Motor neuron (in vitro differentiated cells): ENCODE results near the gene SUPT6H. TPM values are rescaled to one million over a fixed set of nuclear protein-coding genes. Genes with fewer than 3 reads are reported as not detected.
A peak's percentile ranks its signal among the peaks of the same experiment; 100 is the strongest.
"Not testable (repeated sequence)": the region's sequence is repeated elsewhere in the genome, so short reads cannot be mapped to it uniquely, and the experiment has no call there.

Experiments
- ATAC-seq, 8 experiments: fragments of 200-7000 bp; cut with Tn5 transposase; replicated peaks in 6 of 8; 2 replicates each; pipeline ENCODE4 v1.8.0; 2021; ENCODE audit warnings: mild to moderate bottlenecking in 8 of 8, moderate library complexity in 8 of 8
- H3K27ac ChIP-seq, 2 donors: fragments of 250-450 bp; sonication (Bioruptor Pico); 2 replicates each; pipeline ENCODE4 v1.9.0; 2021; ENCODE audit warnings: antibody characterized with exemption in 2 of 2, mild to moderate bottlenecking in 2 of 2, moderate library complexity in 1 of 2
- H3K4me1 ChIP-seq, 2 donors: fragments of 250-450 bp; sonication (Bioruptor Pico); replicated peaks in 1 of 2; 2 replicates each; pipeline ENCODE4 v1.6.1; 2021; ENCODE audit warnings: antibody characterized with exemption in 2 of 2, mild to moderate bottlenecking in 2 of 2, moderate library complexity in 1 of 2
- H3K4me3 ChIP-seq, 5 donors: fragments of 250-450 bp; sonication (Bioruptor Pico); 2 replicates each; pipeline ENCODE4 v1.9.0; 2021; ENCODE audit warnings: antibody characterized with exemption in 5 of 5, mild to moderate bottlenecking in 5 of 5, moderate library complexity in 4 of 5
- WGBS, 10 experiments: fragments of 450-650 bp; shearing (Covaris generic); methylation state at CpG; one replicate each; pipeline ENCODE4 v1.0.0; 2022; 5-methylcytosine and 5-hydroxymethylcytosine counted together
- in situ Hi-C, 9 experiments: fragments of 400-800 bp; cut with MboI; loops; one replicate each; pipeline ENCODE4 v1.15.0; 2021; ENCODE audit warnings: low sequenced_read_pairs in 9 of 9, low pct_unique_long_range_greater_than_20kb in 2 of 9; ENCODE audit not compliant: unreplicated experiment in 9 of 9
- total RNA-seq, 8 experiments: library from RNA; unstranded; fragments of 300-600 nt; gene quantifications; 2 replicates each; pipeline versions ENCODE4 v1.2.3 to v1.2.4, GENCODE V29; 2022

Gene SUPT6H
- total RNA-seq, 8 experiments from 2014 or later = 23.1 to 109 (median 45.0) TPM

DNA sequence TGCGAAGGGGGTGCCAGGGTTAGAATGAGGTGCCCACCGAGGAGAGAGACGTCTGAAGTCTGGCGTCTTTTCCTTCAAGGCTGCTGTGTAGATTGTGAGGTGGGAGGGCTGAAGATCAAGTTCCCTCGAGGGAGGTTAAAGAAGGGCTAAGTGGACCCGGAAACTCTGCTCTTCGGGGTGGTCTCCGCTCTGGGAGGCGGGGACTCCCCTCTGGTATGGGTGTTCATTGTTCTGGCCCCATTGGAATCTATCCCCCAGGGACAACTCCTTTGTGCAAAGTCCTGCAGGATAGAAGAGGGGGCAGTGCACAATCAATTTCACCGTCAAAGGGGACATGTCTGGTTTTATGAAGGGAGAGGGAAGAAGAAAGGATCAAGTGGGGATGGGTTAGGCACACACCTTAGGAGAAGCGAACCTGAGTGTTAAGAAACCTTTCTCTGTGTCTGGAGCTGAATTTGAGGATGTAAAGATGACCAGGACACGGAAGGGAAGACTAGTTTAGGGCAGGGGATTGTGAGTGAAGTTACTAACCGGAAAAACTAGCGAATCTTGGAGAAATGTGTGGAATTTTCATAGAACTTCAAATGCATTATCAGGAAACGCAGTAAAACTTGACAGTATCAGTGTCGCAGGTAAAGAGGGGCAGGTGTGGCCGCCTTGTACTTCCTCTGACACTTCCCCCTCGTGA lies 56.5 kb downstream of the SUPT6H start:
- Histone ChIP-seq H3K4me1 (peaks cover 18 to 26% of the 10 kb centered on the region in 2 donors), H3K27ac (peak overlapping the region; percentile 72 to 90), H3K4me3 (peak overlapping the region; percentile 26 to 93 (median 36))
- no peak for ATAC-seq
- in situ Hi-C loops = loop anchor here in 1 of 9 experiments (25.0 kb wide), 1 partner anchor 106 kb away; the partner anchor contains the start of gene RSKR
- 11 to 69% (median 41%) methylated on average over 3 to 13 of the region's 18 CpGs; no CpG with 5 or more reads in 2 of the 10 experiments for WGBS, 10 experiments

GRCh38 chr17:28719021-28719433 lies 57.0 kb downstream of the SUPT6H start:
- Histone ChIP-seq H3K4me3 (peak overlapping the region; percentile 87 to 94 (median 93)), H3K27ac (peak overlapping the region; percentile 90 to 94), H3K4me1 (peaks cover 18 to 26% of the 10 kb centered on the region in 2 donors)
- in situ Hi-C loops = loop anchor here in 1 of 9 experiments (25.0 kb wide), 1 partner anchor 107 kb away; the partner anchor contains the start of gene RSKR
- 11 to 73% (median 33%) methylated on average over 1 to 18 of the region's 18 CpGs; no CpG with 5 or more reads in 1 of the 10 experiments for whole genome bisulfite sequencing, 10 experiments
- peak in 2 of 8 experiments; percentile 3 to 11 for ATAC-seq

DNA sequence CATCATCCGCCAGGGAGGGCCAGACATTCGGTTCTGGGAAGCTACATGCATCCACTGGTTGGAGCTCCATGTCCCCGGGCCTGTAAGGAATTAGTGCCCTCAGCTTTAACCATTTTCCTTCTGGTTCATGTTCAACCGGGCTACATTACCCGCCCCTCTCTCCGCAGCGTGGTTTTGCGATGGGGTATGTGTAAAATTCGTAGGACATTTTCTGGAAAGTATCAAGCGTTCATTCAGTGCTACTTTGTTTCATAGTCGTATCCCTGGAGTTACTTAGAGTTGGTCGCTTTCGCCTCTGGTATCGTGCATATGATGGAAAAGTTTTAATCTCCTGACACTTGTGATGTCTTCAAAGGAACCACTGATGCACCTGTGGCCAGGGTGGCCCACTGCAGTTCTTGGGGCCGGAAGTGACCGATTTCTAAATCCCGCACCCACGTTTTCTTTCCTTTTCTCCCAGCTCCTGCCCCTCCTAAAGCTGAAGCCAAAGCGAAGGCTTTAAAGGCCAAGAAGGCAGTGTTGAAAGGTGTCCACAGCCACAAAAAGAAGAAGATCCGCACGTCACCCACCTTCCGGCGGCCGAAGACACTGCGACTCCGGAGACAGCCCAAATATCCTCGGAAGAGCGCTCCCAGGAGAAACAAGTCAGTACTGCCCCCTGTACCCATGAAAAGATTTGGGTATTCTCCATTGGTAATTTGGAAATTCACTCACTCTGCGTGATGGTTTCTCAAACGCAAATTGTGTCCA lies 58.4 kb downstream of the SUPT6H start:
- Histone ChIP-seq H3K27ac (peak overlapping the region; percentile 90 to 94), H3K4me1 (peaks cover 27 to 34% of the 10 kb centered on the region in 2 donors), H3K4me3 (peak overlapping the region; percentile 87 to 94 (median 93))
- WGBS, 10 experiments = 0 to 1% (median 0%) methylated on average over 4 to 15 of the region's 30 CpGs; no CpG with 5 or more reads in 1 of the 10 experiments
- no peak for ATAC-seq
- in situ Hi-C loops = loop anchor here in 1 of 9 experiments (25.0 kb wide), 1 partner anchor 108 kb away; the partner anchor contains the start of gene RSKR

DNA sequence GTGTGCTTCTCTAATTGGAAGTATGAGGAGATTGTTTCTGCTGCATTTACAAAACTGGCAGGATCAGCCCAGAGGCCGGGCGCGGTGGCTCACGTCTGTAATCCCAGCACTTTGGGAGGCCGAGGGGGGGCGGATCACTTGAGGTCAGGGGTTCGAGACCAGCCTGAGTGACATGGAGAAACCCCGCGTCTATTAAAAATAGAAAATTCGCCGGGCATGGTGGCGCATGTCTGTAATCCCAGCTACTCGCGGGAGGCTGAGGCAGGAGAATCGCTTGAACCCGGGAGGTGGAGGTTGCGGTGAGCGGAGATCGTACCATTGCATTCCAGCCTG lies 59.0 kb downstream of the SUPT6H start:
- Histone ChIP-seq H3K4me1 (peaks cover 27 to 36% of the 10 kb centered on the region in 2 donors), H3K4me3 (peak overlapping the region; percentile 87 to 94 (median 93))
- 0 to 70% (median 15%) methylated on average over 1 to 12 of the region's 19 CpGs; no CpG with 5 or more reads in 3 of the 10 experiments for WGBS, 10 experiments
- ATAC-seq, H3K27ac ChIP-seq: not testable (repeated sequence)
- in situ Hi-C loops = loop anchor here in 1 of 9 experiments (25.0 kb wide), 1 partner anchor 109 kb away; the partner anchor contains the start of gene RSKR

GRCh38 chr17:28722417-28723158 lies 60.6 kb downstream of the SUPT6H start:
- 29 to 100% (median 83%) methylated on average over 1 to 5 of the region's 7 CpGs; no CpG with 5 or more reads in 1 of the 10 experiments for WGBS, 10 experiments
- Histone ChIP-seq H3K4me3 (no peak overlapping the region), H3K27ac (no peak overlapping the region), H3K4me1 (peaks cover 27 to 40% of the 10 kb centered on the region in 2 donors)
- no peak for ATAC-seq
- in situ Hi-C loops = loop anchor here in 1 of 9 experiments (25.0 kb wide), 1 partner anchor 110 kb away; the partner anchor contains the start of gene RSKR

DNA sequence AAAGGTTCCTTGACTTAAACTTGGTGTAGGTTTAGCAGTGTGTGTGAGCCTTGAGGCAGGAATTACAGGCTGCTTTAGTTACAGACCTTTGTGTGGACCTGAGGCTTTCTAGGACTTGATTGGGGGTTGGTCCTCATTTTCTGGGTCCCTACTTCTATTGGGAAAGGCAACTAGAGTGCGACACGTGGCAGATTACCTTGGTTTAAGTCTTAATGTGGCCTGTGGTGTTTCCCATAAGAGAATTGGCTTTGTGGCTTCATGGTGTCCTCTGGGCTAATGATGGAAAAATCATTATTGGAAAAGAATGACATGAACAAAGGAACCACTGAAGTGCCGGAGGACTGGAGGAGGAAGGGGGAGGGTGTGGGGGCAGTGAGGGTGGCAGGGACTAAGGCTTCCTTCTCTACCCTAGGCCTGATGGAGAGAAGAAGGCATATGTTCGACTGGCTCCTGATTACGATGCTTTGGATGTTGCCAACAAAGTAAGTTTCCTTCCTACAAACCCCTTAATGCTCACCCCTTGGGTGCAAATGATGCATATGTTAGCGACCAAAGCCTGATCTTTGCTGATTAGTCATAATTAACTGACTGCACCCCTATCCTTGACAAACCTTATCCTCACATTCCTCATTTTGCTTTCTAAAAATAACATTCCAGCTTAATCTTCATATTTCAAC lies 61.3 kb downstream of the SUPT6H start:
- ATAC-seq = no peak
- no peak overlapping the region for H3K27ac ChIP-seq
- peaks cover 23 to 37% of the 10 kb centered on the region in 2 donors for H3K4me1 ChIP-seq
- WGBS, 10 experiments = 33 to 100% (median 70%) methylated on average over 1 to 5 of the region's 6 CpGs; no CpG with 5 or more reads in 3 of the 10 experiments
- no peak overlapping the region for H3K4me3 ChIP-seq
- in situ Hi-C loops = loop anchor here in 1 of 9 experiments (25.0 kb wide), 1 partner anchor 111 kb away; the partner anchor contains the start of gene RSKR

DNA sequence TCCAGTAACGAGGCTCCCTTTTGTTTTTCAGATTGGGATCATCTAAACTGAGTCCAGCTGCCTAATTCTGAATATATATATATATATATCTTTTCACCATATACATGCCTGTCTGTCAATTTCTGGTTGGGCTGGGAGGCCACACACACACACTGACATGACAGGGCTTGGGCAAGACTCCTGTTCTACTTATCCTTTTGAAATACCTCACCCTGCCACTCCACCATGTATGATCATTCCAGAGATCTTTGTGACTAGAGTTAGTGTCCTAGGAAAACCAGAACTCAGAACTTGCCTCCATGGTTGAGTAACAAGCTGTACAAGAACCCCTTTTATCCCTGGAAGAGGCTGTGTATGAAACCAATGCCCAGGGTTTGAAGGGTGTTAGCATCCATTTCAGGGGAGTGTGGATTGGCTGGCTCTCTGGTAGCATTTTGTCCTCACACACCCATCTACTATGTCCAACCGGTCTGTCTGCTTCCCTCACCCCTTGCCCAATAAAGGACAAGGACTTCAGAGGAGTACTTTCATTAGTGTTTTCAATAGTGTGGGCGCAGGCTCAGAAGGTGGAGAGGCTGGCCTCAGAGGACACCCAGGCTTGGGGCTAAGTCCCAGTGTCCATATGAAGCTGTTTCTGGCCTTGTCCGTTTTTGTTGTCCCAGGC lies 62.0 kb downstream of the SUPT6H start:
- H3K4me3 ChIP-seq, ATAC-seq, H3K27ac ChIP-seq: not testable (repeated sequence)
- 0 to 100% (median 84%) methylated on average over 1 to 4 of the region's 4 CpGs; no CpG with 5 or more reads in 1 of the 10 experiments for WGBS, 10 experiments
- H3K4me1 ChIP-seq = peaks cover 19 to 30% of the 10 kb centered on the region in 2 donors
- in situ Hi-C loops = loop anchor here in 1 of 9 experiments (25.0 kb wide), 1 partner anchor 112 kb away; the partner anchor contains the start of gene RSKR

GRCh38 chr17:28724500-28725165 lies 62.6 kb downstream of the SUPT6H start:
- H3K27ac ChIP-seq = peak overlapping the region; percentile 76 to 86
- ATAC-seq = no peak
- in situ Hi-C loops = loop anchor here in 2 of 9 experiments (25.0 kb wide), 2 partner anchors 112 to 388 kb away; partner anchors contain the start of gene RSKR (in 1 of the 2)
- 68 to 100% (median 78%) methylated on average over 1 to 9 of the region's 10 CpGs; no CpG with 5 or more reads in 3 of the 10 experiments for WGBS, 10 experiments
- H3K4me1 ChIP-seq = peaks cover 19 to 30% of the 10 kb centered on the region in 2 donors
- peak overlapping the region in 3 of 5 donors; percentile 63 to 89 (median 82) for H3K4me3 ChIP-seq

- Histone ChIP-seq H3K4me3 (peak overlapping the region; percentile 63 to 95 (median 82)), H3K27ac (peak overlapping the region; percentile 76 to 86), H3K4me1 (peaks cover 19 to 30% of the 10 kb centered on the region in 2 donors)
- in situ Hi-C loops = loop anchor here in 1 of 9 experiments (25.0 kb wide), 1 partner anchor 387 kb away; no protein-coding TSS in a partner anchor
- 0 to 43% (median 4%) methylated on average over 1 to 9 of the region's 20 CpGs; no CpG with 5 or more reads in 2 of the 10 experiments for WGBS, 10 experiments
- ATAC-seq = peak in 3 of 8 experiments; percentile 0 to 1 (median 1)
These were observed 63.2 kb downstream of the SUPT6H start for GRCh38 chr17:28725166-28725659.

DNA sequence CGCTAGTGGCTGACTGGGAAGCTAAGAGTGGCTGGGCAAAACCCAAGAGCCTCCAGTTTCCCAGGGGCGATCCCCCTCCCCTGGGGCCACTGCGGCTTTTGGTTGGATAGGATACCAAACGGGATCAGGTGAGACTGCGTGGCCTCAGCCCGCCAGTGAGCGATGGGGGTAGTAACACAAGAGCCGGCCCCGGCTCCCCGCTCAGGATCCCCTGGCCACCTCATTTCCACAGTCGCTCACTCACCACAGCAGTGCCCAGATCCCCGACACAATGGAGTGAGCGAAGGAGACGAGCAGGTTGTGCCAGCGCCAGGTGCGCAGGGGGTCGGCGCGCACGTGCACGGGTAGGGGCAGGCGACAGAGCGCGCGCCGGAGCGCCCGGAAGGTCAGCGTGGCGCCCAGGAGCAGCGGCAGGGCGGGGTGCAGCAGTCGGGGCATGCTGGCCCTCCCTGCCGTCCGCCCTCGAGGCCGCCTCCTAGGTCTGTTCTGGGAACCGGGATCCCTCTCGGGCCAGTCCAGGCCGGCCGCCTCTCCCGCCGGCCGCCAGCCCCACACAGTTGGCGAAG lies 63.7 kb downstream of the SUPT6H start:
- WGBS, 10 experiments = 0 to 12% (median 1%) methylated on average over 1 to 12 of the region's 45 CpGs; no CpG with 5 or more reads in 4 of the 10 experiments
- Histone ChIP-seq H3K4me3 (peak overlapping the region; percentile 63 to 95 (median 82)), H3K4me1 (peaks cover 18 to 30% of the 10 kb centered on the region in 2 donors), H3K27ac (peak overlapping the region; percentile 76 to 86)
- peak; percentile 36 to 63 (median 58) for ATAC-seq
- in situ Hi-C loops = loop anchor here in 1 of 9 experiments (25.0 kb wide), 1 partner anchor 387 kb away; no protein-coding TSS in a partner anchor
